A673 (cell line): ENCODE results near the gene EHHADH. TPM values are rescaled to one million over a fixed set of nuclear protein-coding genes. Genes with fewer than 3 reads are reported as not detected.
"Not testable (repeated sequence)": the region's sequence is repeated elsewhere in the genome, so short reads cannot be mapped to it uniquely, and the experiment has no call there.

Source experiments
- BruUV-seq: library from RNA; stranded (reverse); fragments of 400-500 nt; replicated peaks from 2 replicates; lab custom pipeline; 2021; lab: Mats Ljungman, UMichigan
- CTCF ChIA-PET: fragments of 300-600 bp; sonication (Branson Sonifier 250); formaldehyde crosslinking; loops from one replicate; lab custom pipeline; 2022; ENCODE audit warnings: antibody characterized with exemption; lab: Charles Lee
- POLR2A ChIA-PET: fragments of 300-600 bp; sonication (Branson Sonifier 250); formaldehyde crosslinking; loops from one replicate; lab custom pipeline; 2022; ENCODE audit warnings: antibody characterized with exemption; ENCODE audit not compliant: low non-redundant PET; lab: Charles Lee
- DNase-seq: peaks from one replicate; pipeline ENCODE4 v3.0.0-alpha.2; 2015; ENCODE audit warnings: low spot score
- H3K27ac ChIP-seq: fragments of 200-600 bp; sonication (generic); 2 replicates; pipeline ENCODE4 v1.5.1; 2016; ENCODE audit warnings: mixed run types, low read depth, mild to moderate bottlenecking, mixed read lengths, antibody characterized with exemption, low read length; ENCODE audit not compliant: poor library complexity, severe bottlenecking
- H3K27me3 ChIP-seq: fragments of 200-600 bp; sonication (generic); replicated peaks from 2 replicates; pipeline ENCODE4 v1.6.1; 2017; ENCODE audit warnings: mixed run types, low read depth, mild to moderate bottlenecking, mixed read lengths, antibody characterized with exemption, low read length; ENCODE audit not compliant: insufficient read depth, poor library complexity
- H3K36me3 ChIP-seq: fragments of 200-600 bp; sonication (generic); 2 replicates; pipeline ENCODE4 v1.6.1; 2016; ENCODE audit warnings: mixed run types, mild to moderate bottlenecking, mixed read lengths, antibody characterized with exemption, low read length; ENCODE audit not compliant: insufficient read depth, poor library complexity, severe bottlenecking
- H3K4me1 ChIP-seq: fragments of 200-600 bp; sonication (generic); 2 replicates; pipeline ENCODE4 v1.6.1; 2017; ENCODE audit warnings: mixed run types, mild to moderate bottlenecking, mixed read lengths, antibody characterized with exemption, low read length; ENCODE audit not compliant: insufficient read depth, poor library complexity, severe bottlenecking
- H3K4me3 ChIP-seq: fragments of 200-600 bp; sonication (generic); 2 replicates; pipeline ENCODE4 v1.5.1; 2016; ENCODE audit warnings: low read depth, mixed run types, mild to moderate bottlenecking, mixed read lengths, low read length; ENCODE audit not compliant: poor library complexity, severe bottlenecking
- H3K9me3 ChIP-seq: fragments of 200-600 bp; sonication (generic); 2 replicates; pipeline ENCODE4 v1.6.1; 2016; ENCODE audit warnings: mixed run types, low read depth, mild to moderate bottlenecking, mixed read lengths, antibody characterized with exemption, low read length; ENCODE audit not compliant: poor library complexity, severe bottlenecking
- CTCF ChIP-seq: fragments of 300-800, 200-600 bp; sonication (generic); conservative IDR thresholded peaks from 2 replicates; pipeline ENCODE4 v1.5.1; 2017; ENCODE audit warnings: low read depth, mild to moderate bottlenecking, antibody characterized with exemption, low read length, moderate library complexity, mixed read lengths
- EZH2 ChIP-seq: fragments of 200-600 bp; sonication (generic); IDR thresholded peaks from 2 replicates; pipeline ENCODE4 v1.6.1; 2017; ENCODE audit warnings: borderline replicate concordance, low read depth, mild to moderate bottlenecking, mixed read lengths, antibody characterized with exemption, low read length; ENCODE audit not compliant: poor library complexity, severe bottlenecking
- intact Hi-C: fragments of 100-400 bp; cut with micrococcal nuclease; formaldehyde crosslinking; loops from one replicate; pipeline ENCODE4 v1.10.0; 2022; ENCODE audit not compliant: unreplicated experiment
- total RNA-seq: library from RNA; stranded (reverse); gene quantifications from 2 replicates; pipeline ENCODE4 v1.2.3, GENCODE V29; 2021

Gene EHHADH
- total RNA-seq, 1 experiment from 2014 or later, result 3.9 TPM

- Histone ChIP-seq H3K27me3 (no peaks in the 10 kb centered on the region), H3K27ac (no peak overlapping the region), H3K4me3 (no peak overlapping the region), H3K9me3 (no peaks in the 10 kb centered on the region), H3K36me3 (no peaks in the 10 kb centered on the region), H3K4me1 (no peaks in the 10 kb centered on the region)
- intact Hi-C loops, result no loop called here
- TF ChIP-seq EZH2, result no peak
- no TSS peak for BruUV-seq
- no peak for DNase-seq
- ChIA-PET CTCF (no interaction called here), POLR2A (no interaction called here)
Observed at GRCh38 chr3:185264849-185265553, 11.2 kb upstream of the EHHADH start.

GRCh38 chr3:185263423-185263822 lies 9.6 kb upstream of the EHHADH start:
- Histone ChIP-seq H3K4me3 (no peak overlapping the region), H3K27ac (no peak overlapping the region), H3K27me3 (no peaks in the 10 kb centered on the region), H3K9me3 (no peaks in the 10 kb centered on the region), H3K4me1 (no peaks in the 10 kb centered on the region), H3K36me3 (no peaks in the 10 kb centered on the region)
- BruUV-seq, result no TSS peak
- ChIA-PET POLR2A (interaction anchor here (0.7 kb wide), 1 partner anchor 87 kb away, joined by 3 read pairs; no protein-coding TSS in a partner anchor), CTCF (no interaction called here)
- intact Hi-C loops, result no loop called here
- DNase-seq, result no peak
- TF ChIP-seq EZH2 (no peak), CTCF (no peak)

GRCh38 chr3:185257334-185257733 lies 3.5 kb upstream of the EHHADH start:
- ChIA-PET CTCF (no interaction called here), POLR2A (no interaction called here)
- DNase-seq, result no peak
- no peak overlapping the region for H3K27ac ChIP-seq
- TF ChIP-seq EZH2 (no peak), CTCF (no peak)
- no peak overlapping the region for H3K4me3 ChIP-seq
- no peaks in the 10 kb centered on the region for H3K27me3 ChIP-seq
- peaks cover 3% of the 10 kb centered on the region for H3K4me1 ChIP-seq
- intact Hi-C loops, result no loop called here
- no TSS peak for BruUV-seq
- no peaks in the 10 kb centered on the region for H3K36me3 ChIP-seq
- no peaks in the 10 kb centered on the region for H3K9me3 ChIP-seq

- POLR2A ChIA-PET, result no interaction called here
- TF ChIP-seq CTCF (no peak), EZH2 (no peak)
- intact Hi-C loops, result no loop called here
- no peak overlapping the region for H3K27ac ChIP-seq
- no peaks in the 10 kb centered on the region for H3K27me3 ChIP-seq
- H3K4me1 ChIP-seq, result peaks cover 3% of the 10 kb centered on the region
- CTCF ChIA-PET, result interaction anchor here (0.6 kb wide), 1 partner anchor 52 kb away, joined by 3 read pairs; no protein-coding TSS in a partner anchor
- DNase-seq, result no peak
- H3K9me3 ChIP-seq, result no peaks in the 10 kb centered on the region
- no peaks in the 10 kb centered on the region for H3K36me3 ChIP-seq
- BruUV-seq, result no TSS peak
- no peak overlapping the region for H3K4me3 ChIP-seq
Observed at GRCh38 chr3:185254799-185255198, 950 bp upstream of the EHHADH start.

GRCh38 chr3:185253133-185253532 lies 716 bp downstream of the EHHADH start:
- intact Hi-C loops, H3K9me3 ChIP-seq, DNase-seq, H3K27me3 ChIP-seq, H3K4me1 ChIP-seq, CTCF ChIA-PET, BruUV-seq, H3K27ac ChIP-seq, POLR2A ChIA-PET, H3K36me3 ChIP-seq: not testable (repeated sequence)
- peak overlapping the region; percentile 62 for H3K4me3 ChIP-seq
